Hematopoietic multipotent progenitor cell treated with erythropoietin and hydrocortisone succinate and interleukin-3 and kit ligand, for 17 days (in vitro differentiated cells): Measurements from ENCODE around the gene NLRP3.
"Not testable (repeated sequence)": the region's sequence is repeated elsewhere in the genome, so short reads cannot be mapped to it uniquely, and the experiment has no call there.

Experiments
- DNase-seq: peaks from one replicate; pipeline ENCODE4 v3.0.0-alpha.2; 2015; ENCODE audit warnings: low spot score

Gene NLRP3

GRCh38 chr1:247415423-247416361 lies at the start of gene NLRP3:
Gene NLRP3, plus strand, starts transcription at chr1:247416173. Its CDS starts 2,628 bp downstream, at chr1:247418801.
- no peak for DNase-seq

- DNase-seq: not testable (repeated sequence)
Measured at GRCh38 chr1:247366345-247366744, 49.6 kb upstream of the NLRP3 start.

DNA sequence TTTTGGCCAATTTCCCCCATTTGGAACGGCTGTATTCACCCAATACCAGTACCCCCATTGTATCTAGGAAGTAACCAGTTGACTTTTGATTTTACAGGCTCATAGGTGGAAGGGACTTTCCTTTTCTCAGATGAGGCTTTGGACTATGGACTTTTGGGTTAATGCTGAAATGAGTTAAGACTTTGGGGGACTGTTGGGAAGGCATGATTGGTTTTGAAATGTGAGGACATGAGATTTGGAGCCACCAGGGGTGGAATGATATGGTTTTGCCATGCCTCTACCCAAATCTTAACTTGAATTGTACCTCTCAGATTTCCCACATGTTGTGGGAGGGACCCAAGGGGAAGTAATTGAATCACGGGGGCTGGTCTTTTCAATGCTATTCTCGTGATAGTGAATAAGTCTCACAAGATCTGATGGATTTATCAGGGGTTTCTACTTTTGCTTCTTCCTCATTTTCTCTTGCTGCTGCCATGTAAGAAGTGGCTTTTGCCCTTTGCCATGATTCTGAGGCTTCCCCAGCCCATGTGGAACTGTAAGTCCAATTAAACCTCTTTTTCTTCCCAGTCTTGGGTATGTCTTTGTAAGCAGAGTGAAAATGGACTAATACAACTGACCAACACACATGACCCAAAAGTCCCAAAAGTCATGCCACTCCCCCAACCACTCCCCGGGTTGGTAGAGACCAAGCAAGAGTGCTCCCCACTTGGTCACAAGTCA lies 48.9 kb upstream of the NLRP3 start:
- no peak for DNase-seq

DNA sequence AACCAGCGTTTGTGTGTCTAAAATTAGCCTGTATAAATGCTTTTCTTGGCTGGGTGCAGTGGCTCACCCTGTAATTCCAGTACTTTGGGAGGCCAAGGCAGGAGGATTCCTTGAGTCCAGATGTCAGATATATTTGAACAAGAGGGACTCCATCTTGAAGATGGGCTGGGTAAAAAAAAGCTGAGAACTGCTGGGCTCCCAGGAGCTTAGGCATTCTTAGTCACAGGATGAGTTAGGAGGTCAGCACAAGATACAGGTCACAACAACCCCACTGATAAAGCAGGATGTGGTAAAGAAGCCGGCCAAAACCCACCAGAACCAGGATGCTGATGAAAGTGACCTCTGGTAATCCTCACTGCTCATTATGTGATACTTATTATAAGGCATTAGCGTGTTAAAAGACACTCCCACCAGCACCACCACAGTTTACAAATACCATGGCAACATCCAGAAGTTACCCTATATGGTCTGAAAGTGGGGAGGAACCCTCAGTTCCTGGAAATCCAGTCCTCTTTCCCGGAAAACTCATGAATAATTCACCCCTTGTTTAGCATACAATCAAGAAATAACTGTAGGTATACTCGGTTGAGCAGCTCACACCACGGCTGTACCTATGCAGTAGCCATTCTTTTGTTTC lies 48.1 kb upstream of the NLRP3 start:
- DNase-seq: no peak

DNA sequence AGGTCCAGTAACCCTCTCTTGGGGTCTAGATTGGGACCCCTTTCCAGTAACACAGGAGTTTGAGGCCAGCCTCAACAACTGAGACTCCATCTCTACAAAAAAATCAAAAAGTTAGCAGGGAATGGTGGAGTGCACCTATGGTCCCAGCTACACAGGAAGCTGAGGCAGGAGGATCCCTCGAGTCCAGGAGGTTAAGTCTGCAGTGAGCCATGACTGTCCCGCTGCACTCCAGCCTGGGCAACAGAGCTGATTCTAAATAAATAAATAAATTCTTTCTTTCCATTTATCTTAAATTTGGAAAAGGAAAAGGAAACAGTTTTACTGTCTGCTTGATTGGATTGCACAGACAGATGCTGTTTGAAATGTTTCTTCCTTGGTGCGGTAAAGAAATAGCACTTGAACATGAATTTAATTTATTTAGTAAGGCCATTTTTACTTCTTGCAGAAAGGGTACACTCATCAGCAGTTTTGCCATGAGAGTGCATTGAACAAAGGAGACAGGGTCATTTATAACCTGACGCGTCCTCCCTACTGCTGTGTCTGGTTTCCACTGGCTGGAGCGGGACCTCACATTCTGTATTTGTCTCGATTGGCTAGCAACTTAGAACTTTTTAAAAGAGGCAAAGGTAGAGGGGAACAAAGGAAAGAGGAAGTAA lies 47.4 kb upstream of the NLRP3 start:
- no peak for DNase-seq

GRCh38 chr1:247370786-247371732 lies 44.9 kb upstream of the NLRP3 start:
- DNase-seq: no peak

GRCh38 chr1:247371801-247372259 lies 44.1 kb upstream of the NLRP3 start:
- no peak for DNase-seq

DNA sequence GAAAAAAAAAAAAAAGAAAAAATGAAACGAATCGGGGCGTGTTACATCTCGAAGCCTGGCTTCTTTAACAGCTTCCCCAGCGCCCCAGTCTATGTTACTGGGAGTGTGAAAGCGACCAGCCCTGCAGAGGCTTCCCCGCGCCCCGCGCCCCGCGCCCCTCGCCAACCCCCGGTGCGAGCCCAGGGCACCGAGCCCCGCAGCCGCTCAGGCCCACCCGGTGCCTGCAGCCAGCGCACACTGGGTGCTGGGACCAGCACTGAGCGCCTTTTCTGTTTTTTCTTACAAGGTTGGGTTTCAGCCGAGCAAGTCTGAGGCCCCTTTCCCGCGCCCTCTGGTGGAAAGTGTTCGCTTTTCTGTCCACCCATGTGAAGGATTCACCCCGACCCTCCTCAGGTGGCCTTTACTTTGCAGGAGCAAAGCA lies 42.2 kb upstream of the NLRP3 start:
- no peak for DNase-seq

DNA sequence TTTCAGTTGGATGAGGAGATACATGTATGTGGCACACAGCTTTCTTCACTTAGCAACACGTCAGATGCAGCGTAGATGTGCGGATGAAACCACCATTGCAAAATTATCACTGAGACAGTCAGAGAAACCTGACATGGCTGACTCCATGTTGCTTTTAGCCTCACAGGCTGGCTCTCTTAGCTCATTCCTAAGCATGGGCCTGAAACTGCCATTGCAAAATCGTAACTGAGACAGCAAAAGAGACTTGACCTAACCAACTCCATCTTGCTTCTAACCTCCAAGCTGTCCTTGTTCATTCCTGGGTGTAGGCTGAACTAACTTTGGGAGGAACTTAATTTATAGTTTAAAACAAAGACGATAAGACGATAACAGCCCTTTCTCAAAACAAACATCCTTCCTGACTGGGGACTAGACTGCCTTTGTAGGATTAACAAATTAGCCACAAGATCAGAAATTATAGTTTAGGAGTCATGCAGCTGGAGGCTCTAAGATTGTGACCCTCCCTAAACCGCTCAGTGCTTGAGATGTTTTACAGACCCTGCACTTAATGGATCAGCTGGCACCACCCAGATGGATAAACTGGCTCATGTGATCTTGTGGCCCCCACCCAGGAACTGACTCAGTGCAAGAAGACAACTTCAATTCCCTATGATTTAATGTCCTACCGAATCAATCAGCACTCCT lies 41.2 kb upstream of the NLRP3 start:
- not testable (repeated sequence) for DNase-seq

DNA sequence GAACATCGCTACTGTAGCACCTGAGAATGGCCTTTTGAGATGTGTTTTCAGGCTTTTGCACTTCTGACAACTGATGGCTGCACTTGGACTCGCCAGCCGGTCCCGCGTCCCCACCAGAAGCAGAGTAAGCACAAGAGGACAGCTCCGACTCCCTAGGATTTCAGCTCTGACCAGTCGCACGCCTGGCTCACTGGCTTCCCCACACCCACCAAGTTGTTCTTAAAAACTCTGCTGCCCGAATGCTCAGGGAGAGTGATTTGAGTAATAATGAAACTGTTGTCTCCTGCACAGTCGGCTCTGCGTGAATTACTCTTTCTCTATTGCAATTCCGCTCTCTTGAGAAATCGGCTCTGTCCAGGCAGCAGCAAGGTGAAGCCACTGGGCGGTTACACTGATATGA lies 40.2 kb upstream of the NLRP3 start:
- no peak for DNase-seq

DNA sequence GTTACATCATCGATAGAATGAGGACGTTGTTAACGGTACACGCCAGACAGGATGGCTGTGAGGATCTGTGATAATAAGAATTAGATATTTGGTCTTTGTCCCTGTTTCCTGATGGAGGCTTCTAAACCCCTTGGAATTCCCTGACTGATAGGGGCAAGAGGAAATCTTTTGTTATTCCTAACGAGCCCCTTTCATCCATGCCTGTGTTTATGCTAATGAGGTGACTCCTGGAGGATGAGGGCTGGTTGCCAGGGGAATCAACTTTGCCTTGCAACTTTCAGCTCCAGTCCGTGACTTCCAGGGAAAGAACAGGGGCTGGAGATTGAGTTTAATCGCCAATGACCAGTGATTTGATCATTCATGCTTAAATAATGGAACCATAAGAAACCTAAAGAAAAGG lies 39.3 kb upstream of the NLRP3 start:
- no peak for DNase-seq

GRCh38 chr1:247377656-247378055 lies 38.3 kb upstream of the NLRP3 start:
- DNase-seq: not testable (repeated sequence)

DNA sequence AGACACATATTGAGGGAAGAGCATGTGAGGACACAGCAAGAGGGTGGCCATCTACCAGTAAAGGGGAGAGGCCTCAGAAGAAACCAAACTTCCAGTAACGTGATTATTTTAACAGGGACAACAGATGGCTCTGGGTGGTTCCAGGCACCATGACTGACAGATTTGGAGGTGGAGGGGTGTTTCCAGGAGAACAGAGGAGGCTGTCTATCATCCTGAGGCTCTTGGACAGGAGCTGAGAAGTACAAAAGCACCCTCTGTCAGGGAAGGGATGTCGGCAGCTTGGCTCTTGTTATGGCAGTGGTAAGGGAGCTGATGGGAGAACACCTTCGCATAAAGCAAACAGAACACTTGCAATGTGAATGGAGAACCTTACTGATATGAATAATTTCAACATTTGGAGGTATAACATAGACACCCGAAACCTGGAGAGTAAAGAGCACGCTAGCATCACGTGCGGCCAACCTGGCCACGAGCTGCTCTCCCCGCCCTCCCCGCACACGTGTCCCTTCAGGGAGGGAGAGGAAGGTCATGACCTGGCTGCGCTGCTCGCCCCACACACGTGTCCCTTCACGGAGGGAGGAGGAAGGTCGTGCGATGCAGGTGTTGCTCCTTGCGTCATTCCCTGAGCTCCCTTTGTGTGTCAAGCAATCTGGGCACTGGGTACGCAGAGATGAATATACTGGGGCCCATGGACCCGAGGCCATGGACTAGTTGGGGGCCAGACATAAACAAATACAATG lies 37.5 kb upstream of the NLRP3 start:
- DNase-seq: no peak

GRCh38 chr1:247385283-247385682 lies 30.7 kb upstream of the NLRP3 start:
- DNase-seq: no peak

DNA sequence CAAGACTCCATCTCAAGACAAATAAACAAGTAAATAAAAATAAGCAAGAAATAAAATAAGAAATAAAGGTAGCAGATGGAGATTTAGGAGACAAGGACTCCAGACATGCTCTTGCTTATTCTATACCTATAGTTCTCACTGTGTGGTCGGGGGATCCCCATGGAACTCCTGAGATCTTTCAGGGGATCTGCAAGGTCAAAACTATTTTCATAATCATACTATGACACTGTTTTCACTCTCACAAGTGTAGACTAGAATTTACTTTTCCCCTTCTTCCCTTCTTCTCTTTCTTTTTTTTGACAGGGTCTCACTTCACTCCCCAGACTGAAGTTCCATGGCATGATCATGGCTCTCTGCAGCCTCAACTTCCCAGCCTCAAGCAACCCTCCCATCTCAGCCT lies 29.8 kb upstream of the NLRP3 start:
- DNase-seq: no peak

- DNase-seq: no peak
Measured at GRCh38 chr1:247386687-247387086, 29.3 kb upstream of the NLRP3 start.

DNA sequence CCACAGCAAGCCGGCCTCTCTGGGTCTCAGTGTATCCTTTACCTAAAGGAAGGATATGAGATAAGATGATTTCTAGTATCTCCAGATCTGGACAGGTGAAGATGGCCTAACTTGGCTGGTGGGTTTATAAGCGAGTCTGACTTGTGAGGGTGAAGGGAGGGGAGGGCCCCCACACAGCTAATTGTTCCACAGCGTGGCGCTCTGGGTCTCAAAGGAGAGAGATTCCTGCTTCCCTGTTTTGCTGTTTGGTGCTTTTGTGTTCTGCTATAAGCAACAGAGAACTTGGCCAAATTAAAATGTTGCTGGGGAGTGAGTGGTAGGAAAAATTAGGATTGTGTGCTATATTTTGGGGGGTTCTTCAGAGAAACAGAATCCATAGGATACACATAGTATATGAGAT lies 28.9 kb upstream of the NLRP3 start:
- DNase-seq: no peak

- DNase-seq: no peak
Measured at GRCh38 chr1:247387565-247387964, 28.4 kb upstream of the NLRP3 start.

DNA sequence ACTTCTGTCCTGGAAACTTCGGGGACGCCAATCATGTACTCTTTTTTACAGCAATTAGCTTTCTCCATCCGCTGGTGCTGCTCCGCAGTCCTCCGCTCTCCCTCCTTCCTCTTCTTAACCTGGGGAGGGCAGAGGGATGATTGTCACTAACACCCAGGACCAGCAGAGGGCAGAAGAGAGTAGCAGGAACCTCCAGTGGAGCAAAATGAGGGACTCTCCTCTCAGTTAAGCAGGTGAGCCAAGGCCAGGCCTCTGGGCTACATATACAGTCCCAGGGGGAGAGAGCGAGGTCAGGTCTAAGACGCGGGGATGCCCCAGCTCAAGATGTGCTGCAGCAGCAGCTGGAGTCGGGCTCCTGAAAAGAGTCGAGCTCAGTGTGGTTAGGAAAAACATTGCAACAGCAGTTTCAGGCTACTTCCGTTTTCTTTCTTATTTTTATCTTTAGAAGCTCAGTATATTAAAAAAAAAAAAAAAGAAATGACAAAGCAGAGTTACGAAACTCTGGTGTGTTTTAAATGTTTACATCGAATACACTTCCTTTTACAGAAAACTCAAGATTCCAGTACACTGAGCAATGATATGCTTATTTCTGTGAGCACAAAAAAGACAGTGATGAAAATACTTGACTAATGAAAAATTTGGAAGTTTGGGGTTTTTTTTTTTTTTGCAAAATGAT lies 25.7 kb upstream of the NLRP3 start:
- peak; percentile 72 for DNase-seq
